Left lung (tissue), 10 donors: Measurements from ENCODE around the gene RIMKLA. TPM values are rescaled to one million over a fixed set of nuclear protein-coding genes. Genes with fewer than 3 reads are reported as not detected.
A peak's percentile ranks its signal among the peaks of the same experiment; 100 is the strongest.

Source experiments
- ATAC-seq: fragments of 200-7000 bp; cut with Tn5 transposase; one replicate; pipeline ENCODE4 v1.9.1; 2020; ENCODE audit warnings: moderate library complexity
- DNase-seq, 4 donors: peaks; one replicate each; pipeline ENCODE4 v3.0.0-alpha.2; 2013 to 2020
- H3K27ac ChIP-seq, 2 donors: fragments of 200-600 bp; sonication (generic) in 1 of 2; one replicate each; pipeline versions ENCODE4 v1.5.0 to v1.8.0; 2020 to 2021
- H3K27me3 ChIP-seq, 2 donors: fragments of 200-600 bp; sonication (generic) in 1 of 2; one replicate each; pipeline versions ENCODE4 v1.5.0 to v1.8.0; 2020 to 2021
- H3K36me3 ChIP-seq, 2 donors: fragments of 200-600 bp; sonication (generic) in 1 of 2; one replicate each; pipeline versions ENCODE4 v1.5.0 to v1.8.0; 2020 to 2021
- H3K4me1 ChIP-seq, 2 donors: fragments of 200-600 bp; one replicate each; pipeline ENCODE4 v1.8.0; 2021
- H3K4me3 ChIP-seq, 2 donors: fragments of 200-600 bp; sonication (generic) in 1 of 2; one replicate each; pipeline versions ENCODE4 v1.5.0 to v1.8.0; 2020 to 2021; ENCODE audit warnings: mild to moderate bottlenecking in 1 of 2
- H3K9me3 ChIP-seq, 2 donors: fragments of 200-600 bp; sonication (generic) in 1 of 2; one replicate each; pipeline versions ENCODE4 v1.5.0 to v1.8.0; 2020 to 2021
- intact Hi-C, 2 donors: fragments of 100-400 bp; cut with DNase I; formaldehyde crosslinking; loops; one replicate each; pipeline versions ENCODE4 v1.11.2 to v1.14.2; 2022
- polyA plus RNA-seq, 6 donors: library from polyadenylated mRNA; unstranded; fragments of 120-200 nt; gene quantifications; one replicate each; pipeline ENCODE4 v1.2.1, GENCODE V29; 2013; ENCODE audit not compliant: insufficient read length in 6 of 6
- total RNA-seq, 2 donors: library from RNA; stranded (reverse); fragmentation: NEBNext Ultra II Directional; extraction: Animal tissue kit (Norgen Biotek cat#: 25700); gene quantifications; one replicate each; pipeline ENCODE4 v1.2.1, GENCODE V29; 2021
- TF ChIP-seq, protein P1 (sequence below), 2 donors: fragments of 200-600 bp; sonication (generic) in 1 of 2; IDR thresholded peaks; one replicate each; pipeline versions ENCODE4 v1.5.0 to v1.8.0; 2021; ENCODE audit warnings: antibody characterized with exemption in 2 of 2
- donor health status: DM: no; HTN: yes; CAD: no.
- donor health status: DM: no; HTN: no; CAD: no.

The RIMKLA gene
- total and polyA plus RNA-seq, 8 donors: 0.40 to 11.4 (median 0.78) TPM

DNA sequence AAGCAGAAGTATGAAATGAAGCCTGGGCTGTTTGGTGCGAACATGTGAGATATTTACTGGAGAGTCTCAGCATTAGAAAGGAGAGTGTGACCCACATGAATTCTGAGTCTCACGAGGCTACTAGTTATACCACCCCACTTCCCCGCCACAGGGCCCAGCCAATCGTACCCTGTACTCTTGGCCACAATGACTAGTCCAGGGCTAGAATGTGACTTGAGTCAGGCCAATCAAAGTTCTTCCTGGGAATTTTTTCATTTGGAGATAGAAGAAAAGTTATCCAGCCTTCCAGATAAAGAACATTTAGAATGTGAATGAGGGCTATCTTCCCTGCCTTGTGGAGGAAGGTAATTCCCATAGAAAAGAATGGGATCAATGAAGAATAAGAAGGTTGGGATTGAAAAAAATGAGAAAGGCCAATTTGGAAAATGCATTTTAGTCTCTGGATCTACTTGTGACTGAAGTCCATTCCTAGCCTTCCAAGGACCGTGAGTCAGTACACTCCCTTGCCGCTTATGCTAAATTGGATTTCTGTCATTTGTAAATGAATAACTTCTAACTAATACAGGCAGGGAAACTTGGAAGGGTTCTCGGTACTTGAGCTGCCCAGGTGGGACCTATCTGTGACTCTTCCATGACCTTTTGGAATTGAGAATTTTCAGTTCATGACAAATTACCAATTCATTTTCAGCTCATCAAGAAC is 12.3 kb upstream of the RIMKLA start:
- DNase-seq: peak in 1 of 4 donors; percentile 13
- intact Hi-C loops: no loop called here
- H3K4me1 ChIP-seq: no peaks in the 10 kb centered on the region
- TF ChIP-seq, protein P1, sequence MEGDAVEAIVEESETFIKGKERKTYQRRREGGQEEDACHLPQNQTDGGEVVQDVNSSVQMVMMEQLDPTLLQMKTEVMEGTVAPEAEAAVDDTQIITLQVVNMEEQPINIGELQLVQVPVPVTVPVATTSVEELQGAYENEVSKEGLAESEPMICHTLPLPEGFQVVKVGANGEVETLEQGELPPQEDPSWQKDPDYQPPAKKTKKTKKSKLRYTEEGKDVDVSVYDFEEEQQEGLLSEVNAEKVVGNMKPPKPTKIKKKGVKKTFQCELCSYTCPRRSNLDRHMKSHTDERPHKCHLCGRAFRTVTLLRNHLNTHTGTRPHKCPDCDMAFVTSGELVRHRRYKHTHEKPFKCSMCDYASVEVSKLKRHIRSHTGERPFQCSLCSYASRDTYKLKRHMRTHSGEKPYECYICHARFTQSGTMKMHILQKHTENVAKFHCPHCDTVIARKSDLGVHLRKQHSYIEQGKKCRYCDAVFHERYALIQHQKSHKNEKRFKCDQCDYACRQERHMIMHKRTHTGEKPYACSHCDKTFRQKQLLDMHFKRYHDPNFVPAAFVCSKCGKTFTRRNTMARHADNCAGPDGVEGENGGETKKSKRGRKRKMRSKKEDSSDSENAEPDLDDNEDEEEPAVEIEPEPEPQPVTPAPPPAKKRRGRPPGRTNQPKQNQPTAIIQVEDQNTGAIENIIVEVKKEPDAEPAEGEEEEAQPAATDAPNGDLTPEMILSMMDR (IDR thresholded peaks at IDR 0.05): no peak
- H3K4me3 ChIP-seq: no peak overlapping the region
- no peaks in the 10 kb centered on the region for H3K9me3 ChIP-seq
- ATAC-seq: peak; percentile 81
- no peaks in the 10 kb centered on the region for H3K36me3 ChIP-seq
- peak overlapping the region; percentile 9 to 16 for H3K27ac ChIP-seq
- H3K27me3 ChIP-seq: no peaks in the 10 kb centered on the region

DNA sequence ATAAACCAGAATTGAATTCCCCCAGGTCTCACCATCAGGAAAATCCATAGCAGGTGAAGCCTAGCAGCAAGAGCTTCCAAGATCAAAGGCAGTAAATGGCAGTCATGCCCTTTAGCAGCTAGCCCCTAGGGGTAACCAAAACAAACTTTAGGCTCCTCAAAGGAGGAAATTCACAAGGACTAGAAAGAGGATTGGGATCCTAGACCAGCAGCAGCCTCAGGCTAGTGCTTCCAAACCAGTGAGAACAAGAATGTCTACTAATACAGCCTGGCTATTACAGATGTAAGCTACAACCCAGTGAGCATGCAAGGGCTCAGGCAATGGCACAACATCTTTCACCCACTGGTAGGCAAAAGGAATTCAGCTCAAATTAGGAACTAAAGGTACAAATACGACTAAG is 11.1 kb upstream of the RIMKLA start:
- no peak overlapping the region for H3K27ac ChIP-seq
- H3K27me3 ChIP-seq: no peaks in the 10 kb centered on the region
- no peaks in the 10 kb centered on the region for H3K36me3 ChIP-seq
- intact Hi-C loops: no loop called here
- H3K9me3 ChIP-seq: no peaks in the 10 kb centered on the region
- ATAC-seq (no peak), DNase-seq (no peak)
- H3K4me3 ChIP-seq: no peak overlapping the region
- TF ChIP-seq, protein P1 (IDR thresholded peaks at IDR 0.05): no peak
- H3K4me1 ChIP-seq: no peaks in the 10 kb centered on the region

DNA sequence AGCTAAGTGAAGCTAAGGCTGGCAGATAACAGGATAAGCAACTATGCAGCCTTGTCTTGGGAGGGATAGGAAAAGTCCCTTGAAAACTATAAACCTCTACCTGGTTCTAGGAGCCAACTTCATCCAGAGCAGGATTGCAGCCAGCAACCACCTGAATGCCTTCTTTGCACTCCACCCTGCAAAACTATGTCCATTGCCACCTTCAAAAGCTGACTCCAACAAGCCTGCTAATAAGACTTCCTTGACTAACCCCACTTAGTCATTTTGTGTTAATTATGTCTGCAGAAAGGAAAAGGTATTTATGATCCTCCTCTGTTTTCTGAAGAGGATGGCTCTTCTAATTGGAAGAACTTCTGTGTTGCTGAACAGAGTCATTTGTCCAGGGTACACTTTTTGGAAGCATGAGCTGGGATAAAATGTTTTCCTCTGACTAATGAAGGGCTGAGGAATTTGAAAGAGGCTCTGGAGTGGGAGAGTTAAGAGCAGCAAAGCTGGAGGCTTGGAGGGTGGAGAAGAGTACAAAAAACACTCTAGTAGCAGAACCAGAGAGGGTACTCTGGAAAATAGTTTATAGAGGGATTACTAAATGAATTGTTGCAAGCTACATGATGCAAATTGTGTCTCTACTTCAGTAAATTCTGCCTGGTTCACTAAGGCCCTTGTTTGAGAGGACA is 9.6 kb upstream of the RIMKLA start:
- TF ChIP-seq, protein P1 (IDR thresholded peaks at IDR 0.05): no peak
- Histone ChIP-seq H3K36me3 (no peaks in the 10 kb centered on the region), H3K4me3 (no peak overlapping the region), H3K27me3 (no peaks in the 10 kb centered on the region), H3K9me3 (no peaks in the 10 kb centered on the region), H3K27ac (peak overlapping the region; percentile 44 to 50), H3K4me1 (no peaks in the 10 kb centered on the region)
- DNase-seq: no peak
- intact Hi-C loops: no loop called here
- peak; percentile 85 for ATAC-seq

DNA sequence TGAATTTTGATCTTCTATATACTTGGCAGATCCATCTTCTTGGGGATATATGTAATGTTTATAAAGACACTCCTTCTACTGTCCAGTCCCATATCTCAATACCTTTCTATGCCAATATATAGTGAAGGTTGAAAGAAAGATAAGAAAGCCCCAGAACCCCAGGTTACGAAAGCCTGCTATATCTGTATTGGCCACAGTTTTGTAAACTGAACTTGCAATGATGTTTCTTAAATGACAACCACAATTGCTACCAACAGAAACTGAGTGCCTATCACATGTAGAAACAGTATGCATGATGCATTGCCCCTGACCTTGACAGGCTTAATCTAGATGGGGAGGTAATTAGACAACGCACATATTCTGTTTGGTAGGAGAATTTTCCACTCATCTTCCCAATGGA is 7.8 kb upstream of the RIMKLA start:
- TF ChIP-seq, protein P1 (IDR thresholded peaks at IDR 0.05): no peak
- Histone ChIP-seq H3K27me3 (peaks cover 0 to under 1% of the 10 kb centered on the region in 2 donors), H3K9me3 (no peaks in the 10 kb centered on the region), H3K36me3 (no peaks in the 10 kb centered on the region), H3K4me1 (no peaks in the 10 kb centered on the region), H3K27ac (no peak overlapping the region), H3K4me3 (no peak overlapping the region)
- DNase-seq (no peak), ATAC-seq (no peak)
- intact Hi-C loops: no loop called here

DNA sequence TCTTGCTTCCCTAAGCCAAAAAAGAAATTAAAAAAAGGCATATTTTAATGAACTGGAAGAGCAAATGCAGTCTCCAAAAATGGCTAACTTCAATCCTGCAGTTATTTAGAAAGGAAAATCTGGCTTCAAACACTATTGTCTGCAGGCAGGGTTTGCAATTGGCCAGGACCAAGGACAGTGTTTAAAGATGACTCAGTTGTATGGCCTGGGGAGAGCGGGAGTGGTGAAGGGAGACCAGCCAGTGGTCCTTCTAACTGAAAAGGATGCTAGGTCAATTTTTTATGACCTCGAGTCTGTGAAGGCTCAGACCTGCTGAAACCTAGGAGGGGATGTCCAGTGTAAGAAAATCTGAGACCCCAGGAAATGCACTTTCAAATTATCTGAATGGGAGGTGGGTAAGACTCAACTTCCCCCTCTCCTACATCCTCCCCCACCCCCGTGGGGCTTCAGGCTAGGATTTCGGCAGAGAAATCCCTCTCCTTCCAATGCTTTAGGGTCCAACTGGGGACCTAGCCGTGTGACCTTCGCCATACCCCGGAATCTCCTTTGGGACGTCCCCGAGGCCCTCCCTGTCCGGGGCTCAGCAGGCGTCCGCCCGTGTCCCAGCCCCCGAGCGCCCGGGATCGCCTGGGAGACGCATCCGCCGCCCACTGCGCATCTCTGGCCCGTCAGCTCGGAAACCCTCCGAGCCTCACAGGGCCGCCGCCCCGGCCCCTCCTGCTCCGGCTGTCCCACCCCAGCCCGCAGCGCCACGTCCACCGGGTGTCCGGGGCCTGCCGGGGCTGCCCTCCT is 602 bp upstream of the RIMKLA start:
- intact Hi-C loops: no loop called here
- Histone ChIP-seq H3K9me3 (no peaks in the 10 kb centered on the region), H3K36me3 (no peaks in the 10 kb centered on the region), H3K27ac (no peak overlapping the region), H3K27me3 (peaks cover 11 to 69% of the 10 kb centered on the region in 2 donors), H3K4me1 (peaks cover 6 to 15% of the 10 kb centered on the region in 2 donors), H3K4me3 (peak overlapping the region; percentile 50 to 51)
- DNase-seq (peak in 2 of 4 donors; percentile 23 to 30), ATAC-seq (peak; percentile 67)
- TF ChIP-seq, protein P1 (IDR thresholded peaks at IDR 0.05): no peak
